DOHH2 (cell line): ENCODE measurements around the gene ZNF391.

ENCODE experiments used
- H3F3A ChIP-seq: fragments of 200-600 bp; sonication (generic), shearing (Covaris generic); 2 replicates; pipeline ENCODE4 v1.6.0; 2016; ENCODE audit warnings: antibody characterized with exemption, mild to moderate bottlenecking; ENCODE audit not compliant: control insufficient read depth, insufficient read depth
- H3K27ac ChIP-seq: fragments of 200-600 bp; sonication (generic); 2 replicates; pipeline ENCODE4 v1.5.1; 2014; ENCODE audit warnings: low read depth, mild to moderate bottlenecking, low read length, moderate library complexity
- H3K27me3 ChIP-seq: fragments of 200-600 bp; sonication (generic); 2 replicates; pipeline ENCODE4 v1.6.1; 2014; ENCODE audit warnings: mild to moderate bottlenecking, low read length, mixed read lengths; ENCODE audit not compliant: control insufficient read depth
- H3K36me3 ChIP-seq: fragments of 200-600 bp; sonication (generic); 2 replicates; pipeline ENCODE4 v1.6.1; 2014; ENCODE audit warnings: mild to moderate bottlenecking, low read length, moderate library complexity, mixed read lengths; ENCODE audit not compliant: control insufficient read depth
- H3K4me1 ChIP-seq: fragments of 200-600 bp; sonication (generic); 2 replicates; pipeline ENCODE4 v1.6.1; 2014; ENCODE audit warnings: mild to moderate bottlenecking, low read length, mixed read lengths; ENCODE audit not compliant: control insufficient read depth
- H3K4me2 ChIP-seq: fragments of 200-600 bp; sonication (generic); 2 replicates; pipeline ENCODE4 v1.6.0; 2014; ENCODE audit warnings: mild to moderate bottlenecking, low read length, moderate library complexity
- H3K4me3 ChIP-seq: fragments of 200-600 bp; sonication (generic); 2 replicates; pipeline ENCODE4 v1.5.1; 2014; ENCODE audit warnings: mild to moderate bottlenecking, low read length, mixed read lengths
- H3K79me2 ChIP-seq: fragments of 200-600 bp; sonication (generic); 2 replicates; pipeline ENCODE4 v1.6.1; 2014; ENCODE audit warnings: mild to moderate bottlenecking, low read length, mixed read lengths; ENCODE audit not compliant: control insufficient read depth
- H3K9me2 ChIP-seq: fragments of 200-600 bp; sonication (generic); replicated peaks from 2 replicates; pipeline ENCODE4 v1.6.1; 2014; ENCODE audit warnings: mild to moderate bottlenecking, low read length, mixed read lengths; ENCODE audit not compliant: control insufficient read depth
- H3K9me3 ChIP-seq: fragments of 200-600 bp; sonication (generic); 2 replicates; pipeline ENCODE4 v1.6.1; 2014; ENCODE audit warnings: antibody characterized with exemption, low read length, mixed read lengths; ENCODE audit not compliant: control insufficient read depth, insufficient read depth
- H4K20me1 ChIP-seq: fragments of 200-600 bp; sonication (generic); 2 replicates; pipeline ENCODE4 v1.6.0; 2014; ENCODE audit warnings: low read depth, mild to moderate bottlenecking, antibody characterized with exemption, low read length, moderate library complexity; ENCODE audit not compliant: control insufficient read depth, insufficient read depth
- EZH2phosphoT487 ChIP-seq: fragments of 200-600 bp; sonication (generic); IDR thresholded peaks from 2 replicates; pipeline ENCODE4 v1.6.1; 2017; ENCODE audit warnings: borderline replicate concordance, mild to moderate bottlenecking, antibody characterized with exemption, low read length, moderate library complexity, mixed read lengths
- TF ChIP-seq, protein P1 (sequence below): fragments of 200-600 bp; sonication (generic); IDR thresholded peaks from one replicate; pipeline ENCODE4 v1.5.1; 2014; ENCODE audit warnings: antibody characterized with exemption, mild to moderate bottlenecking, low read depth, low read length; ENCODE audit not compliant: poor library complexity, severe bottlenecking

ZNF391 gene

DNA sequence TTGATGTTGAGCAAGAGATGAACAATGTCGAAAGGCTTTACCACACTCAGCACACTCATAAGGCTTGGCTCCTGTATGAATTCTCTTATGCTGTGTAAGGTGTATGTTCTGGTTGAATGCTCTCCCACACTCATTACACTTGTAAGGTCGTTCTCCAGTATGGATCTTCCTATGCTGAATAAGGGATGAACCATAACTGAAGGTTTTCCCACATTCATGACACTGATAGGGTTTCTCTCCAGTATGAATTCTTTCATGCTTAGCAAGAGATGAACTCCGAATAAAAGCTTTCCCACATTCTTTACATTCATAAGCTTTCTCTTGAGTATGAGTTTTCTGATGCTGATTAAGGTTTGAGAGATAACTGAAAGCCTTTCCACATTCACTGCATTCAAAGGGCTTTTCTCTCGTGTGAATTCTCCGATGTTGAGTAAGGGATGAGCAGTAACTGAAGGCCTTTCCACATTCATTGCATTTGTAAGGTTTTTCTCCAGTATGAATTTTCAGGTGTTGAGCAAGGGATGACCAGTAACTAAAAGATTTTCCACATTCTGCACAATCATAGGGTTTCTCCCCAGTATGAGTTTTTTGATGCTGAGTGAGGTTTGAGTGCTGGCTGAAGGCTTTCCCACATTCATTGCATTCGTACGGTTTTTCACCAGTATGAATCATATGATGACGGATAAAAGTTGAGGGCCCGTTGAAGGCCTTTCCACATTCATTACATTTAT lies 63.3 kb downstream of the ZNF391 start:
- TF ChIP-seq, protein P1, sequence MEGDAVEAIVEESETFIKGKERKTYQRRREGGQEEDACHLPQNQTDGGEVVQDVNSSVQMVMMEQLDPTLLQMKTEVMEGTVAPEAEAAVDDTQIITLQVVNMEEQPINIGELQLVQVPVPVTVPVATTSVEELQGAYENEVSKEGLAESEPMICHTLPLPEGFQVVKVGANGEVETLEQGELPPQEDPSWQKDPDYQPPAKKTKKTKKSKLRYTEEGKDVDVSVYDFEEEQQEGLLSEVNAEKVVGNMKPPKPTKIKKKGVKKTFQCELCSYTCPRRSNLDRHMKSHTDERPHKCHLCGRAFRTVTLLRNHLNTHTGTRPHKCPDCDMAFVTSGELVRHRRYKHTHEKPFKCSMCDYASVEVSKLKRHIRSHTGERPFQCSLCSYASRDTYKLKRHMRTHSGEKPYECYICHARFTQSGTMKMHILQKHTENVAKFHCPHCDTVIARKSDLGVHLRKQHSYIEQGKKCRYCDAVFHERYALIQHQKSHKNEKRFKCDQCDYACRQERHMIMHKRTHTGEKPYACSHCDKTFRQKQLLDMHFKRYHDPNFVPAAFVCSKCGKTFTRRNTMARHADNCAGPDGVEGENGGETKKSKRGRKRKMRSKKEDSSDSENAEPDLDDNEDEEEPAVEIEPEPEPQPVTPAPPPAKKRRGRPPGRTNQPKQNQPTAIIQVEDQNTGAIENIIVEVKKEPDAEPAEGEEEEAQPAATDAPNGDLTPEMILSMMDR = no peak
- peaks cover 86% of the 10 kb centered on the region for H3K36me3 ChIP-seq
- H3K4me1 ChIP-seq = no peaks in the 10 kb centered on the region
- H3K4me2 ChIP-seq = no peak overlapping the region
- no peak overlapping the region for H3K4me3 ChIP-seq
- H3K79me2 ChIP-seq = no peaks in the 10 kb centered on the region
- H3K27ac ChIP-seq = no peak overlapping the region
- H4K20me1 ChIP-seq = no peaks in the 10 kb centered on the region
- no peaks in the 10 kb centered on the region for H3K27me3 ChIP-seq
- no peaks in the 10 kb centered on the region for H3F3A ChIP-seq
- no peaks in the 10 kb centered on the region for H3K9me2 ChIP-seq
- H3K9me3 ChIP-seq = peaks cover 77% of the 10 kb centered on the region

DNA sequence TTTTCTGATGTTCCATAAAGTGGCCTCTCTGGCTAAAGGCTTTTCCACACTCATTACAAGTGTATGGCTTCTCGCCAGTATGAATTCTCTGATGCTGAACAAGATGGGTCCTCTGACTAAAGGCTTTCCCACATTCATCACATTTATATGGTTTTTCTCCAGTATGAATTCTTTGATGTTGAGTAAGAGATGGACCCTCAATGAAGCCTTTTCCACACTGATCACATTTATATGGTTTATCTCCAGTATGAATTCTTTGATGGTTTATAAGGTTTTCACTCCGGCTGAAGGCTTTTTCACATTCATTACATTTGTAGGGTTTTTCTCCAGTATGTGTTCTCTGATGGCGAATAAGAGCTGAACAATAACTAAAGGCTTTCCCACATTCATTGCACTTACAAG lies 63.9 kb downstream of the ZNF391 start:
- Histone ChIP-seq H3K4me3 (no peak overlapping the region), H3K79me2 (no peaks in the 10 kb centered on the region), H3K9me2 (no peaks in the 10 kb centered on the region), H3K27me3 (no peaks in the 10 kb centered on the region), H3K4me2 (no peak overlapping the region), H3K36me3 (peaks cover 92% of the 10 kb centered on the region), H3F3A (no peaks in the 10 kb centered on the region), H3K9me3 (peaks cover 83% of the 10 kb centered on the region), H4K20me1 (no peaks in the 10 kb centered on the region), H3K4me1 (no peaks in the 10 kb centered on the region), H3K27ac (no peak overlapping the region)
- TF ChIP-seq EZH2phosphoT487 = no peak
- TF ChIP-seq, protein P1 = no peak
